CD4-positive, alpha-beta T cell treated with Interleukin-4 for 1 hour (primary cell): ENCODE data around the gene STN1.

Experiments
- DNase-seq, 2 donors: peaks; one replicate each; pipeline ENCODE4 v3.0.0-alpha.2; 2020 to 2022

STN1 gene

GRCh38 chr10:103918053-103918846, at the start of gene STN1:
TSS of gene STN1 (minus strand) at chr10:103918184. CDS start at chr10:103917594, 590 bp downstream.
- DNase-seq, result peak; percentile 95

GRCh38 chr10:103967448-103968071, 49.6 kb upstream of the STN1 start:
- peak in 1 of 2 donors; percentile 32 for DNase-seq

GRCh38 chr10:103966671-103967447, 48.9 kb upstream of the STN1 start, which contains the start of gene SLK:
TSS of gene SLK (plus strand) at chr10:103967140. CDS start at chr10:103967746, 606 bp downstream.
- DNase-seq, result peak; percentile 84 to 85

GRCh38 chr10:103960103-103960502, 42.1 kb upstream of the STN1 start:
- no peak for DNase-seq

- no peak for DNase-seq
Measured at GRCh38 chr10:103958996-103959395, 41.0 kb upstream of the STN1 start.

GRCh38 chr10:103954543-103954942, 36.6 kb upstream of the STN1 start:
- no peak for DNase-seq

GRCh38 chr10:103951942-103952341, 34.0 kb upstream of the STN1 start:
- no peak for DNase-seq

- DNase-seq, result no peak
Measured at GRCh38 chr10:103951183-103951582, 33.2 kb upstream of the STN1 start.

GRCh38 chr10:103949728-103950127, 31.7 kb upstream of the STN1 start:
- DNase-seq, result no peak

GRCh38 chr10:103947799-103948516, 30.0 kb upstream of the STN1 start:
- DNase-seq, result no peak

- DNase-seq, result no peak
Measured at GRCh38 chr10:103942866-103943265, 24.9 kb upstream of the STN1 start.

GRCh38 chr10:103941801-103942200, 23.8 kb upstream of the STN1 start:
- no peak for DNase-seq

- no peak for DNase-seq
Measured at GRCh38 chr10:103939522-103939921, 21.5 kb upstream of the STN1 start.

- no peak for DNase-seq
Measured at GRCh38 chr10:103936022-103936421, 18.0 kb upstream of the STN1 start.

- DNase-seq, result no peak
Measured at GRCh38 chr10:103934308-103934707, 16.3 kb upstream of the STN1 start.

- DNase-seq, result no peak
Measured at GRCh38 chr10:103933557-103934121, 15.7 kb upstream of the STN1 start.

GRCh38 chr10:103932971-103933370, 15.0 kb upstream of the STN1 start:
- no peak for DNase-seq

GRCh38 chr10:103932271-103932670, 14.3 kb upstream of the STN1 start:
- DNase-seq, result no peak

GRCh38 chr10:103931603-103932002, 13.6 kb upstream of the STN1 start:
- DNase-seq, result no peak

- no peak for DNase-seq
Measured at GRCh38 chr10:103930881-103931280, 12.9 kb upstream of the STN1 start.

GRCh38 chr10:103930449-103930848, 12.5 kb upstream of the STN1 start:
- DNase-seq, result no peak

GRCh38 chr10:103929381-103929921, 11.5 kb upstream of the STN1 start:
- no peak for DNase-seq
